ENCODE measurements around the gene GPR26. TPM values are rescaled to one million over a fixed set of nuclear protein-coding genes. Genes with fewer than 3 reads are reported as not detected.

Gene GPR26
- total RNA-seq (2014; rRNA removed; shearing (Covaris generic)): not detected in 2 replicates

DNA sequence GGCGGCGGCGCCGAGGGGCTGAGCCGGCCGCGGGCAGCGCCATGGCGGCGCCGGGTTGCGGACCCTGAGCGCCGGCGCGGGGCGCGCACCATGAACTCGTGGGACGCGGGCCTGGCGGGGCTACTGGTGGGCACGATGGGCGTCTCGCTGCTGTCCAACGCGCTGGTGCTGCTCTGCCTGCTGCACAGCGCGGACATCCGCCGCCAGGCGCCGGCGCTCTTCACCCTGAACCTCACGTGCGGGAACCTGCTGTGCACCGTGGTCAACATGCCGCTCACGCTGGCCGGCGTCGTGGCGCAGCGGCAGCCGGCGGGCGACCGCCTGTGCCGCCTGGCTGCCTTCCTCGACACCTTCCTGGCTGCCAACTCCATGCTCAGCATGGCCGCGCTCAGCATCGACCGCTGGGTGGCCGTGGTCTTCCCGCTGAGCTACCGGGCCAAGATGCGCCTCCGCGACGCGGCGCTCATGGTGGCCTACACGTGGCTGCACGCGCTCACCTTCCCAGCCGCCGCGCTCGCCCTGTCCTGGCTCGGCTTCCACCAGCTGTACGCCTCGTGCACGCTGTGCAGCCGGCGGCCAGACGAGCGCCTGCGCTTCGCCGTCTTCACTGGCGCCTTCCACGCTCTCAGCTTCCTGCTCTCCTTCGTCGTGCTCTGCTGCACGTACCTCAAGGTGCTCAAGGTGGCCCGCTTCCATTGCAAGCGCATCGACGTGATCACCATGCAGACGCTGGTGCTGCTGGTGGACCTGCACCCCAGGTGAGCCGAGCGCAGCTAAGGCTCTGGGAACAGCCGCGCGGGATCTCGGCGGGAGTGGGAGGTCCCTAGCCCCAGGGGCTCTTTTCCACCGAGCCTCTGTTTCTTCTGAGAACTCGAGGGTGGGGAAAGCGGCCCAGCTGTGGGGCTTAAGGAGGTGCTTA lies at the start of gene GPR26:
Gene GPR26, plus strand, starts transcription at position 38 of the 919 bp plus-strand sequence. Its CDS starts 53 bp downstream, at position 91.
- Histone ChIP-seq H3K27ac (no peak within 1 kb of the TSS), H3K4me3 (no peak within 1 kb of the TSS), H3K4me1 (no peaks in the 10 kb centered on the region), H3K27me3 (no peaks in the 10 kb centered on the region), H3K36me3 (no peaks in the 10 kb centered on the region), H3K9me3 (replicated peaks) (no peaks in the 10 kb centered on the region)
- DNase-seq: no peak

DNA sequence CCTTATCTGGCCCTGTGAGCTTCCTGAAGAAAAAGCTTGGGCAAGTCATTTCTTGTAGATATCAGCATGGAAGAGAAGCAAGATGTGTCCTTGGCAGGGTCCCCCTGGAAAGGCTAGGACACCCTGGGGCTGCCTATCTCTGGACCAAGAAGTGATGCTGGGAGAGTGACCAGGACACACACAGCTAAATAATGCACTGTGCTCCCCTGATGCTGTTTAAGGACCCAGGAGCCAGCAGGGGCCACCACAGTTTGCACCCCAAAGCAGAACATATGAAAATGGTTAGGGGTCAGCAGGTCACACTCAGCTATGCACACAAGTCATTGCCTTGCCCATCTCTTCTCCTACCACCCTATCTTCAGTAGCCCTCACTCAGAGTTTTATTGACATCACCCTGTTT lies 47.9 kb upstream of the GPR26 start:
- Histone ChIP-seq H3K27ac (no peak overlapping the region), H3K36me3 (no peaks in the 10 kb centered on the region), H3K9me3 (replicated peaks) (no peaks in the 10 kb centered on the region), H3K4me3 (no peak overlapping the region), H3K27me3 (no peaks in the 10 kb centered on the region), H3K4me1 (no peaks in the 10 kb centered on the region)
- no peak for DNase-seq

- H3K9me3 ChIP-seq (replicated peaks): no peaks in the 10 kb centered on the region
- no peaks in the 10 kb centered on the region for H3K36me3 ChIP-seq
- no peaks in the 10 kb centered on the region for H3K4me1 ChIP-seq
- H3K4me3 ChIP-seq: no peak overlapping the region
- no peak overlapping the region for H3K27ac ChIP-seq
- DNase-seq: no peak
- H3K27me3 ChIP-seq: no peaks in the 10 kb centered on the region
Observed at GRCh38 chr10:123619067-123619855, 46.9 kb upstream of the GPR26 start.

DNA sequence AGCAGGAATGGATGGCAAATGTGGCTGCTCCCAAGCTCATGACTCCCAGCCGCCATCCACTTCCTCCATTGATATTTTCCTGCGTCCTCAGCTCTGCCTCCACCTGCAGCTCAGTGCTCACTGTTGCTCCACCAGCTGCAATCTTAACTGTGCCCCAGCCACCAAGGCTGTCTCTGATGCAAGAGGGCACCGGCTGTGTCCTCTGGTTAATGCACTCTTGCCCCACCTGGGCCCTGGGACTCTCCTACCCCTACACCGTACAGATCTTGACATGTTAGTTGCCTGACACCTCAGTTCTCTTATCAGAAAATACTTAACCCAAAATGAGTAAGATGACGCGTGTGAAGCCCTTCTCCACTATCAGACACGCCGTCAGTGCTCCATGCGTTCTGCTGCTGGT lies 45.5 kb upstream of the GPR26 start:
- Histone ChIP-seq H3K27me3 (no peaks in the 10 kb centered on the region), H3K9me3 (replicated peaks) (no peaks in the 10 kb centered on the region), H3K36me3 (no peaks in the 10 kb centered on the region), H3K4me1 (no peaks in the 10 kb centered on the region), H3K4me3 (no peak overlapping the region), H3K27ac (no peak overlapping the region)
- DNase-seq: no peak

DNA sequence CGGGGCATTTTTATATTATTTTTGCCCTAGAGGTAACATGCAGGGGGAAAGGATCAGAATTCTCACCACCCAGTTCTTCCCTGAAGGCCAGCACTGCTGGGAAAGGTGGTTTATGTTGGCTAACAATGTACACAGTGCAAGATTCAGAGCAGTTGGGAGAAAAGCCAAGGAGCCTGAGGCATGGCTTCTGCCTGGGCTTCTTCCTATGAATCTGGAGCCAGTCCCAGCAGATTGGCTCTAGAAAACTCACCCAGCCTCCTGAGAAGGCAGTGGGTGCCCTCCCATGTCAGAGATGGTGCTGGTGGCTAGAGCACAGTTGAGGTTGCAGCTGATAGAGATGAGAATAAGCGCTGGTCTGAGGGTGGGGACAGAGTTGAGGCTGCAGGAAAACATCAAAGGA lies 44.7 kb upstream of the GPR26 start:
- Histone ChIP-seq H3K9me3 (replicated peaks) (no peaks in the 10 kb centered on the region), H3K4me1 (no peaks in the 10 kb centered on the region), H3K27ac (no peak overlapping the region), H3K4me3 (no peak overlapping the region), H3K36me3 (no peaks in the 10 kb centered on the region), H3K27me3 (no peaks in the 10 kb centered on the region)
- DNase-seq: no peak

DNA sequence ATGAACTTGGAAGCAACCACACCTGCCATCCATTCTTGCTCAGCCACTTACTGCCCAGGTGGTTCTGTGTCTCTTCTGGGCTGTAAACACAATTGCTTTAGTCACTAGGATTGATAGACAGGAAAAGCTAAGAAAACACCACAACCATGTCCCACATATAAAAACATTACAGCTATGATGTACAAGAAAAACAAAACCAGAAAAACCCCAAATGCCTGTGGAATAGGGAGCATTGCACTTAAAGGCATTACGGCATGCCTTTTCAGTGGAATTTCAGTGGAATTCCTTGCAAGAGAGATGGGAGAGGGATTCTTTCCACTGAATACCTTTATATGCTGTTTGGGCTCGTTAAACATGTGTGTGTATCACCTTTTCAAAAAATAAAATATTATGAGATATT lies 44.2 kb upstream of the GPR26 start:
- no peak overlapping the region for H3K4me3 ChIP-seq
- no peaks in the 10 kb centered on the region for H3K36me3 ChIP-seq
- no peaks in the 10 kb centered on the region for H3K9me3 ChIP-seq (replicated peaks)
- no peak for DNase-seq
- no peaks in the 10 kb centered on the region for H3K27me3 ChIP-seq
- no peaks in the 10 kb centered on the region for H3K4me1 ChIP-seq
- no peak overlapping the region for H3K27ac ChIP-seq

DNA sequence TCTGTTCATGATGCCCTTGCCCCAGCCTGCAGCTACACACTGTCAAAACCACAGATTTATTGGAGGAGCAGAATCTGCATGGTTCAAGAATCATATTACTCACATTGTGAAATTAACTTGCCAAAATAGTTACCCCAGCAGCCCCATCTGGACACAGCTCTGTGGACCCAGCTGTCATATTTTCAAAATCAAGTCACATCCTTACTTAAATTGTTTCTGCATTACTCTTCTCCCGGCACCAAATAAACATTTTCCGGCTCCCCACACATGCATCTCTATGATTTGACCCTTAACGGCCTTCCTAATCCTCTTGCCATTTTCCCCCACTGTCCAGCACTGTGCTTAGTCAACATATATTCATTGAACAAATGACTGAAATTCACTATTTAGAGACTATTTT lies 43.8 kb upstream of the GPR26 start:
- DNase-seq: no peak
- no peaks in the 10 kb centered on the region for H3K9me3 ChIP-seq (replicated peaks)

DNA sequence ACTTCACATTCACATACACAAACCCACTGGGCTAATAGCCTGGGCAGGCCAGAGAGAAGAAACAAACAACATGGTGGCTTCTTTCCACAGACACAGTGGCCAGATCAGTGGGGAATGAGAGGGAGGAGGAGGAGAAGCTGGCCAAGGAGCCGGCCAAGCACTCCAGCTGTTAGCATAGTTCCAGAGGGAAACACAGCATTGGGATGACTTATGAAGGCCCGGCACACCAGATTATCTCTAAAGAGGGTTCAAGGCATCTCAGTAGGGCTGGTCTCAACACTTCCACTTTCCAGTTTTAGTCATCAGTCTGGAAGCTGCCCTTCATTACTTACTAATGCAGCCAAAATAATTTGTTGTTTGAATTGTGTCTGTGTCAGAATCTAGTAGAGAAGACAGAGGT lies 42.1 kb upstream of the GPR26 start:
- no peak for DNase-seq
- Histone ChIP-seq H3K4me3 (no peak overlapping the region), H3K4me1 (no peaks in the 10 kb centered on the region), H3K27me3 (no peaks in the 10 kb centered on the region), H3K27ac (no peak overlapping the region), H3K9me3 (replicated peaks) (no peaks in the 10 kb centered on the region), H3K36me3 (no peaks in the 10 kb centered on the region)

More for the DNA sequence above, 43.8 kb upstream of the GPR26 start:
- no peak overlapping the region for H3K27ac ChIP-seq
- H3K27me3 ChIP-seq: no peaks in the 10 kb centered on the region
- no peaks in the 10 kb centered on the region for H3K4me1 ChIP-seq
- no peaks in the 10 kb centered on the region for H3K36me3 ChIP-seq
- H3K4me3 ChIP-seq: no peak overlapping the region

GRCh38 chr10:123633106-123633505 lies 33.0 kb upstream of the GPR26 start:
- Histone ChIP-seq H3K4me1 (no peaks in the 10 kb centered on the region), H3K27me3 (no peaks in the 10 kb centered on the region), H3K27ac (no peak overlapping the region), H3K36me3 (no peaks in the 10 kb centered on the region), H3K4me3 (no peak overlapping the region), H3K9me3 (replicated peaks) (no peaks in the 10 kb centered on the region)
- no peak for DNase-seq

DNA sequence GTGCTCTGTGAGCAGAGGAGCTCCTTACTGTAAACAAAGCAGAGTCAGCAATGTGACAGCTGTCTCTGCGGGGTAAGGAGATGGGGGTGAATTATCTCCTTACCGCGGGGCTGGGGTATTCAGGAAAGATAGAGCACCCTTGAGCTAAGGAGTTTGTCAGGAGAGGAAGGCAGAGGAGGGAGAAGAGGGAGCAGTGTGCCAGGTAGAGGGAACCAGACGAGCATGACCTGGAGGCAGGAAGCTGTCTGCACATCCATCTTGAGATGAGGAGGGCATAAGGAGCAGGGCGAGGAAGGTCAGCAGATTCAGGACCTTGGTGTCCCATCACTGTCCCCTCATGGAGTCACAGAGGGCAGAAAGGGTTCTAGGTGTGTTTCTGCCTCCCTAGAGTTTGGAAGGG lies 32.5 kb upstream of the GPR26 start:
- Histone ChIP-seq H3K4me3 (no peak overlapping the region), H3K36me3 (no peaks in the 10 kb centered on the region), H3K4me1 (no peaks in the 10 kb centered on the region), H3K27ac (no peak overlapping the region), H3K9me3 (replicated peaks) (no peaks in the 10 kb centered on the region), H3K27me3 (no peaks in the 10 kb centered on the region)
- DNase-seq: no peak

- no peaks in the 10 kb centered on the region for H3K27me3 ChIP-seq
- H3K27ac ChIP-seq: no peak overlapping the region
- no peak overlapping the region for H3K4me3 ChIP-seq
- no peaks in the 10 kb centered on the region for H3K9me3 ChIP-seq (replicated peaks)
- H3K36me3 ChIP-seq: no peaks in the 10 kb centered on the region
- no peak for DNase-seq
- H3K4me1 ChIP-seq: no peaks in the 10 kb centered on the region
Observed at GRCh38 chr10:123634221-123634620, 31.9 kb upstream of the GPR26 start.

DNA sequence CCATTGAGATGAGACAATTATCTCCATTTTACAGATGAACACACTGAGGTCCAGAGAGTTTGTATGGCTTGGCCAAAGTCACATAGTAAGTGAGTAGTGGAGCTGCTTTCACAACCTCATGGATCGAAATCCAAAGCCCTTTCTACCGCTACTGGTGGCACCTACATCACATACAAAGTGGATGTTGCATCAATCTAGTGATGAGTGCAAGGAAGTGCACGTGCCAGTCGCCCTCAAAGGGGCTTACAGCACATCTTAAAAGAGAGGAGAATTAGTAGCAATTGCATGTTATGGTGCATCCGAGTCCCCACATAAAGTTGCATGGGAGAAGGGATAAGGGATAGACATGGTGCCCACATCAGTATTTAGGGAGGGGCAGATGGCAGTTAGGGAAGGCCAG lies 31.0 kb upstream of the GPR26 start:
- Histone ChIP-seq H3K4me3 (no peak overlapping the region), H3K27me3 (no peaks in the 10 kb centered on the region), H3K36me3 (no peaks in the 10 kb centered on the region), H3K9me3 (replicated peaks) (no peaks in the 10 kb centered on the region), H3K4me1 (no peaks in the 10 kb centered on the region), H3K27ac (no peak overlapping the region)
- DNase-seq: no peak

GRCh38 chr10:123635745-123636144 lies 30.4 kb upstream of the GPR26 start:
- H3K4me3 ChIP-seq: no peak overlapping the region
- DNase-seq: no peak
- no peak overlapping the region for H3K27ac ChIP-seq
- no peaks in the 10 kb centered on the region for H3K9me3 ChIP-seq (replicated peaks)
- H3K27me3 ChIP-seq: no peaks in the 10 kb centered on the region
- H3K4me1 ChIP-seq: no peaks in the 10 kb centered on the region
- H3K36me3 ChIP-seq: no peaks in the 10 kb centered on the region

GRCh38 chr10:123636598-123637325 lies 29.4 kb upstream of the GPR26 start:
- H3K9me3 ChIP-seq (replicated peaks): no peaks in the 10 kb centered on the region
- H3K27ac ChIP-seq: no peak overlapping the region
- DNase-seq: no peak
- no peak overlapping the region for H3K4me3 ChIP-seq
- no peaks in the 10 kb centered on the region for H3K4me1 ChIP-seq
- no peaks in the 10 kb centered on the region for H3K36me3 ChIP-seq
- H3K27me3 ChIP-seq: no peaks in the 10 kb centered on the region
